Stimulated activated CD4-positive, alpha-beta T cell treated with anti-CD3 and anti-CD28 coated beads, Interleukin-15, amount 100 ng/mL, for 24 hours (primary cell): ENCODE data around the gene ATXN1.

Experiments
- DNase-seq: peaks from one replicate; pipeline ENCODE4 v3.0.0-alpha.2; 2020

ATXN1 gene

DNA sequence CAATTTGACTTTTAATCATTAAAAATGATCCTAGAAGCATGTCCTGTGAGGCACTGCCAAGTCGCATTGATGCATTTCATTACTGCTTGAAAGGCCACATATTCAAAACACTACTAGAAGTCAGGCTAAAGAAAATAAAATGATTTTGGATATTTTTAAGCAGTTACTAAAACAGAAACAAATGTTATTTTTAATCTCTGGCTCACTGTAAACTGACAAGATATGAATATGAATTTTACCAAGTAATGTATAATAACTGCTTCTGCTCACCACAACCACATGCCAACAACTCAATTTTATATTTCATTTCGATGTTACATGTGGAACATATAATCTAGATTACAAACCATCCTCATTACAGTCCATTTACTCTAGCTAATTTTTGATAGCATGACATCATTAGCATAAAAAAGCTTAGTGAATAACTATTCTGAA lies 90.6 kb downstream of the ATXN1 start:
- peak; percentile 25 for DNase-seq

DNA sequence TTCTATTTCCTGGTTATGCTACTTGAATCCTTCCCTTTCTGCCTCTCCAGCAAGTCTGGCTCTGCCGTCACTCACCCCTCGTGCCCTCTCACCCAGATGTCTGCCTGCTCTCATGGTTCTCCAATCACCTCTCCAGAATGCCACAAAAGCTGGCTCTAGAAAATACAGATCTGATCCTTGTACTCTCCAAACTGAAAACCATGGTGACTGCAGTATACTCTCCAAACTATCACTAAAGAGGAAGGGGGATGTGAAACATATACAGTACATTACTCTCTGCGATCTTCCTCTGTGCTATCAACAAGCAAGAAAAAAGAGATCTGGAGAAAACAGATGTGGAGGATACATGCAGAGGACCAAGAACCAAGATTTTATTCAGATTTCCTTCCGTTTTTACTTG lies 91.1 kb downstream of the ATXN1 start:
- no peak for DNase-seq

DNA sequence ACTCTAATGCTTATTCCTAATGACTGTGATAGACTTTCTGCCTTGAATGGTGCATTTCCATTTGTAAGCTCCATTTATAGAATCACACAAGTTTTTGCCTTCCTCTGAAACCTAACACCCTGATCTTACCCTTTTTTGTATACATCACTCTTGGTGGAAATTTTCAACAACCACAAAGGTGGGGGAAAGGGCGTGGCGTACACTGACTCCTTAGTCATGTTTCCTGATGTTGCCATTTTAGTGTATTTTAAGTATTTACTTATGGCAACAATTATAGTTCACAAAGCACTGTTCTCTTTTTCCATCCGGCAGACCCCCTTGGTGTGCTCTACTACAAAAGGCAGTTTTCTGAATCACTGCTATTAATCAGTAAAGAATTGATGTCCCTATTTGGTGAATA lies 92.0 kb downstream of the ATXN1 start:
- DNase-seq, result peak; percentile 80

DNA sequence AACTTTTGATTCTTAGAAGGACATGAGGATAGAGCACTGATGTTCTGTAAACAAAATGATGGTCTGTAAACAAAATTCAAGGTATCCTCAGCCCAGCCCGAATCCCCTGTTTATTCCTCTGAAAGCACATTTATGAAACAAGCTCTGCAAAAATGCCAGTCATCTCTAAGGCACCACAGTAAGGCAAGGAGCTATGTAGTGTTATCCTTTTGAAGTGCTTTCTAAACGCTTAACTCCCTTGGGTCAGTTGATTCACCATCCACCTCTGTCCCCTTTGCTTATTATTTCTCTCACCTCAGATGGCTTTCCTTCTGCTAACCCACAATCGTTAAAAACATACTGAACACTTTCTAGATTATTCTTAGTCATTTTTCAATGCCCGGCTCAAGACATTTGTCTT lies 93.8 kb downstream of the ATXN1 start:
- no peak for DNase-seq

DNA sequence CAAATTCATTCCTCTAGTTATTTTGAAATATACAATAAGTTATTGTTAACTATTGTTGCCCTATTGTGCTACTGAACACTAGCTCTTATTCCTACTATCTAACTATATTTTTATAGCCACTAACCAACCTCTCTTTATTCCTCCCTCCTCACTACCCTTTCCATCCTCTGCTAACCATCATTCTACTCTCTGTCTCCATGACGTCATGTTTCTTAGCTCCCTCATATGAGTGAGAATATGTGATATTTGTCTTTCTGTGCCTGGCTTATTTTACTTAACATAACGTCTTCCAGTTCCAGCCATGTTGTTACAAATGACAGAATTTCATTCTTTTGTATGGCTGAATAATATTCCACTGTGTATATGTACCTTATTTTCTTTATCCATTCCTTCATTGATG lies 95.3 kb downstream of the ATXN1 start:
- DNase-seq, result no peak

DNA sequence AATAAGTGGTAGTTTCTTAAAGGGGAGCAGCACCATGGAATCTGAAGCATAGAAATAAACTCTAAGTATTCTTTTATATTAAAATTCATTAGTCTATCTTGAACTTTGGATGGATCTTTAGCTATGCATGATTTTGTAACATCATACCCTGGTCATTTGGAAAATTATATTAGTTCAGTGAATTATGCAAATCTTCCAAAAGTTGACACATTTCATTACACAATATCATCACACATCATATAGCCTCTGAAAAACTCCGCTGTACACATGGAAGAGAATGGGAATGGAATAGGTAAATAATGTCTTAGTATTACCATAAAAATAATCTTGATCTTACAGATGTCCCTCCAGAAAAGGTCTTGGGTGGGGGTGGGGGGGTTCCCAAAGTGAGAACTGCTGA lies 96.1 kb downstream of the ATXN1 start:
- no peak for DNase-seq

DNA sequence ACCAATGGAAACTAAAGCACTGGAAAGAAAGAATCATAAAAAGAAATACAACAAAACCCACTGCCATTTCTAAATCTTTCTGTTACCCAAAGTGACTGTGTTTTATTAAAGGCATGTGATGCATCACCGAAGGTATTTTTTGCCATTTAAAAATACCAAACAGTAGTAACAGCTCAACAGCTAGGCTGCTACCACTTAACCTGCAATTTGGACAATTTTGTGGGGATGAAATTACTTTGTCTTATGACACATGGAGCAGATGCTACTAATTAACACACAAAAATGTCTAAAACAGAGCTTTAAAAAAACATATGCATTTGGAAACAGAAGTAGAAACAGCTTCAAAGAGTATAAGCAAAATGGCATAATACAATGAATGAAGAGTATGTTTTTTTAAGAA lies 97.4 kb downstream of the ATXN1 start:
- no peak for DNase-seq

DNA sequence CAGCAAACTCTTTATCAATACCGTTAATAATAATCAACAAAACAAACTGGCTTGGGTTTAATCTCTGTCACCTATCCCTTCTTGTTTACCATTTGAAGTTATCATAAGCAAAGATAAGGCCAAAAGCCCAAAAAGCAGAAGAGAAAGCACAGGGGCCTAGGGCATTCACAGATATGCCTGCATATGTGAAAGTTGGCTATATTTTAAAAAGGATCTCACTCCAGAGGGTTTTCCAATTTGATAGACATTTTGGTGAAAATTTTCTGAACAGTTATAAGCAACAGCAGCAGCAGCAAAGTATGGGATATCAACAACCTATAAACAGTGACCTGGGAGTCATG lies 101.1 kb downstream of the ATXN1 start:
- DNase-seq, result no peak

DNA sequence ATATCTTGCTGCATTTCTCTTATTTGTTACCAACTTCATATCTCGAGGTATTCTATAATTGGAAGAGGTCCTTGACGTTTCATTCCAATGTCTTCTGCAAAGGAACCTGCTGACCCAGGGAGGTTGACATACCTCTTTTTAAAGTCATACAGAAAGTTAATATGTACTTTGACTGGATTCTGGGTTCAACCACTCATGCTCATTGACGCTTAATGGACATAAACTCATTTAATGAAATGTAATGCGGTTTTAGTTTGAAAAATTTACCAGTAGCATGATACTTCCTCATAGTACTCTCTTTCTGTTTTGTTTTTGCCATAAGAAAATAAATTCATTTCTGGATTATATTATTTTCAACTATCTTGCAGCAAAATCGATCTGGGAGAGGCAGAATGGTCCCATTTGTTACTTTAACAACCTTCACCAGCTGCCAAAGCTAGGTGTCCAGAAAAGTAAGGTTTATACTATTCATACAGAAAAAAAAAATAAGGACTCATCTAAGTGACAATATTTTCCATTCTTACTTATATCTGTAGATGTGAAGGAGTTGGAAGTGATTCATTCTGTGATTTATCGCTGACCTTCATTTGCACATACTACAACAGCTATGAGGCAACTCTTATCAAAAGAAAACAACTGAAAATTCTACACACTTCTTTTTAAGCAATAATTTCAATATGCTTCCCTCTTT lies 101.6 kb downstream of the ATXN1 start:
- DNase-seq, result no peak

DNA sequence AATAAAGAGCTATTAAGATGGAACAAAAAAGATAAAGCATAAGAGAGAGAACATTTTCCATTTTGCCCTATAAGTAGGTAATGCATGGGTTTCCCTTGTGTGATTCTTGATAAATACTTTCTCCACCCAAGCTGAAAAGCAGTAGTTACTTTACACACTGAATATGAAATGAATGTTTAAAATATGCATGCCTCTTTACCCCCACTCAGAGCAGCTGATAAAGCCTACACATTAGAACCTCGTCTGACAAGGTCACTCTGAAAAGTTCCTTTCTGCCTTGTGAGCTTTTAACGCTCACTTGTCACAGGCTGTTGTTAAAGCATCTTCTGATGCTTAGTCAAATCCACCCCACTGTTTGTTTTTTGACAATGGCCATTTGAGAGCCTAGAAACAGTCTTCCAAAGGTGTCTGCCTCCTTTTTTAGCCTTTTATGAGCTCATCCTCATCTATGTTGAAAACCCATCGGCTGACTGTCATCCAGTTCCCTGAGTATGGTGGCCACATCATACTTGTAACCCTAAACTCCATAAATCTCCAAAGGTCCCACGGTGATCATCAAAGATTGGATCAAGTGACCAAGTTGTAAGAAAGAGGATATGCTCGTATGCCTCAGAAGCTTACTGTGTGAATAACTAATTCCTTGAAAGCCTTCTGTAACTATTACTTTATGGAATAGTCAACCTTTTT lies 102.8 kb downstream of the ATXN1 start:
- no peak for DNase-seq

DNA sequence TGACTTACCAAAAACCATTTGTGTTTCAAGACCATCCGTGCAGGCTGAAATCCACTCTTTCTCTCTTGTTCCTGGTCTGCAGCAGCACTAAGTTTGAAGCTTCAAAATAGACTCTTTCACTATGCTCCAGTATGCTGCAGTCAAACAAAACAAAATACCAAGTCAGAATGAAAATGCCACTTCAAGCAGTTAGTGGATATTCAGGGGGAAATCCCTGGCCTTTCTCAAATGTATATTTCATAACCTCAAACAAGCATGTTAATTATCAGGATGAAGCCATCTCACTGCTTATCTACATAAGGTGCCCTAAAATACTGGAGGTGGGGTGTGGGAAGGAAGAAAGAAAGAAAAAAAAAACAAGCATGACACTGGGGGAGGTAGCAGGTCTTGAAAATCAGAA lies 103.5 kb downstream of the ATXN1 start:
- peak; percentile 6 for DNase-seq

DNA sequence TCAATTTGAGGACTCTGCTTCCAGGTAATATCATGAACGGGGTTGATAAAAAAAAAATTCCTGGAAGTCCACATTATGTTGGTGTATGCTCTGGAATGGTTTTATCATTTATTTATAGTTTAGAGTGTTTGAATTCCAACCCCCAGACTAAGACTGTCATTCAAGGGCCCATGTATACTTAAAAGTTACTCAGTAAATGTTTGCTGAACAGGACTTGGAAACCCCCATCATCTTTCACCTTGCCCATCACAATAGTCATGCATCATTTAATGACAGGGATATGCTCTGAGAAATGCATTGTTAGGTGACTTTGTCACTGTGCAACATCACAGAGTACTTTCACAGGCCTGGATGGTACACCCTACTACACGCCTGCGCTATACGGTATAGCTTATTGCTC lies 104.8 kb downstream of the ATXN1 start:
- no peak for DNase-seq

DNA sequence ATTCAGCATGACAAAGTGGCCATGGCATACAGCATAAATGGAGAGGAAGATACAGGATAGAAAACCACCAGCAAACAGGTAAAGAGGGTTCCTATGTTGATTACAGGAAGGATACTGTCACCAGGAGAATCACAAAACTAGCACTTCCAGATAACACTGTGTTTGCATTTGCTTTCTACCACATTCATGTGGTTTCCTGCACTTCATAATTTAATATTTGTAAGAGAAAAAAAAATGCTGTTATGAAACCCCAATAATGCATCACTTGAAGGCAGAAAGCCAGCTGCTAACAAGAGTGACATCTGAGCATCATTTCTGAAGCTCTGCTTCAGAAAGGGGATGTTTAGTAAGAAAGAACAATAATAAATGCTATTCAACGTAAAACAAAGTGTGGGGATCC lies 106.6 kb downstream of the ATXN1 start:
- DNase-seq, result peak; percentile 8

DNA sequence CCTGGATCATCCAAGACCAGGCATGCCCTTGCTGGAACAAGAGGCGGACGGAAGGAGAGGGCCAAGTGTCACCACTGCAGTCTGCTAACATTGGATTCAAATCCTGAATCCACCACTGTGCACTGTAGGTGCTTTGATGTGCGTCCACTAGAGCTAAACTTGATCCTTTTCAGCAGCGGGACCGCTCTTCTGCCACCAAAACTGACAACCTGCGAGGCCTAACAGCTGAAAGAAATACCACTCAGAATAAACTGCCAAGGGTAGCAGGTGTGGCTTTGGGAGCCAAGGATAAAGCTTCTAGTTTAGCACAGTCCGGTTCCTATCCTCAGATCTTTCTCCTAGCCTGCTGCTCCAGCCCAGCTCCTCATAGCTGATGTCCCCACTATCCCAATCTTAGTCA lies 108.0 kb downstream of the ATXN1 start:
- no peak for DNase-seq

DNA sequence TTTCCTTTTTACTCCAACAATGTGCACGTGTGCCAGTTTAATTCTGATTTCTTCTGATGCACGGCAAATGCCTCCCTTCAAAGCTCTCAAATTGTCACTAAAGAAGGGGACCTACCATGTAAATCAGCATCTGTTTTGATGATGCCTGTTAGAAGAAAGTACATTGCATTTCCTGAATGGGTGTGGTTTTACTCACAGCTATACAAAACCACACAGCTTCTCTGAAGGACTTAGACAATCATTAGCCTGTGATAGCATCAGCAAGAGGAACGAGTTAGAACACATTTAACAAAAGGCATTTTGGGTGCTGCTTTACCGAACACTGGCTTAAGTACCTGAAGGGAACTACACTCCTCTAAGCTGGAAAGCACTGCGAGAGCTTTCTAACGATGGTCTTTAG lies 109.4 kb downstream of the ATXN1 start:
- DNase-seq, result no peak

DNA sequence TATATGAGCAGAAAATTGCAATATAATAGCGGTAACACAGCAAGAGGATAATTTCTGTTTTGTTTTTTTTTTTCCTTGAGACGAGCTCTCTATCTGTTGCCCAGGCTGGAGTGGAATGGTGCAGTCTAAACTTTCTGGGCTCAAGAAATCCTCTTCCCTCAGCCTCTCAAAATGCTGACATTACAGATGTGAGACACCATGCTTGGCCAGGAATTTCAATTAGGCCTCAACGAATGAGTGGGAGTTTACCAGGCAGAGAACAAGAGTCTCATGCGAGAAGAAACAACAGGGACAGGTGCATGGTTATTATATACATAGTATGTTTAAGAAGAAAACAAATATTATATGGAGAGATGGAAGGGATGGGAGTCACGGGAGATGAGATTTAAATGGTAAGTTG lies 111.4 kb downstream of the ATXN1 start:
- no peak for DNase-seq

DNA sequence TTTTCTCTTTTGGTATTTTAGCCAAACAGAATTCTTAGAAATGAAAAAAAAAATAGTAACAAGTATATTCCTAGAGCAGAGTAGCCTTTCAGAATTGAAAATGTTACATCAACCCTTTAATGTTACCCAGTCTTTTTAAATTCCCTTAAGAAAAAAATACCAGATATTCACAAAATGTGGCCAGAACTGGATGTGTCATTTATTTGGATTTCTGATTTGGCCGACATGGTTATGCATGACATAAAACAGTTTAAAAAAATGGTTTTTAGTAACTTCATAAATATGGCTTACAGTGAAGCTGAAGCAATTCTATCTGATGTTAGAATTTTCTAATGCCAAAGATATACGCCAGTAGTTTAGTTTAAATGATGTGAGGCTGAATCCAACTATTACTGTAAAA lies 112.0 kb downstream of the ATXN1 start:
- DNase-seq, result no peak

DNA sequence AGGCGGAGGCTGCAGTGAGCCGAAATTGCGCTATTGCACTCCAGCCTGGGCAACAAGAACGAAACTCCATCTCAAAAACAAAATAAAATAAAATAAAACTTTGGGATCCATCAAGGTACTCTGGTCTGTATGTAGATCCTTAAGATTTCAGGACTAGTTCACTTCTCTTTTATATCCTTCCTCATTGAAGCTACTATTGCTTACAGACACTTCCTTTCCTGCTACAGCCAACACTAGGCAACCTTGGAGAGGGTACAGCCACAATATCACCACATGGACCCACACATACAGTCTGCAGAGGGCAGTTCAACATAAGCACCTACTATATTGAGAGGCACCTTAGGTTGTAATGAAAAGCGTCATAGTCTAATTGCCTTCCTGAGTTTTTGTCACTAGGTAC lies 113.3 kb downstream of the ATXN1 start:
- DNase-seq, result no peak

DNA sequence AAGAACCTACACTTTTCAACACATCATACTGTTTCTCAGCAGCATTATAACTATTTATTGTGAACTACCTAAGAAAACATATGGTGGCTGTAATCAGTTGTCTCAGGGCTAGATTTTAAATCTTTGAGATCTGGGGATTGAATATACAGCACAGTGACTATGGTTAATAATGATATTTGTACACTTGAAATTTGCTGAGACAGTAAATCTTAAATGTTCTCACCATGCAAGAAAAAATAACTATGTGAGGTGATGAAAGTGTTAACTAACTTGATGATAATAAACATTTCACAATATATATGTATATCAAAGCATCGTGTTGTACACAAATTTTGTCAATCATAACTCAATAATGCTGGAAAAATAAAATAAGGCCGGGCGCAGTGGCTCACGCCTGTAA lies 113.8 kb downstream of the ATXN1 start:
- no peak for DNase-seq

DNA sequence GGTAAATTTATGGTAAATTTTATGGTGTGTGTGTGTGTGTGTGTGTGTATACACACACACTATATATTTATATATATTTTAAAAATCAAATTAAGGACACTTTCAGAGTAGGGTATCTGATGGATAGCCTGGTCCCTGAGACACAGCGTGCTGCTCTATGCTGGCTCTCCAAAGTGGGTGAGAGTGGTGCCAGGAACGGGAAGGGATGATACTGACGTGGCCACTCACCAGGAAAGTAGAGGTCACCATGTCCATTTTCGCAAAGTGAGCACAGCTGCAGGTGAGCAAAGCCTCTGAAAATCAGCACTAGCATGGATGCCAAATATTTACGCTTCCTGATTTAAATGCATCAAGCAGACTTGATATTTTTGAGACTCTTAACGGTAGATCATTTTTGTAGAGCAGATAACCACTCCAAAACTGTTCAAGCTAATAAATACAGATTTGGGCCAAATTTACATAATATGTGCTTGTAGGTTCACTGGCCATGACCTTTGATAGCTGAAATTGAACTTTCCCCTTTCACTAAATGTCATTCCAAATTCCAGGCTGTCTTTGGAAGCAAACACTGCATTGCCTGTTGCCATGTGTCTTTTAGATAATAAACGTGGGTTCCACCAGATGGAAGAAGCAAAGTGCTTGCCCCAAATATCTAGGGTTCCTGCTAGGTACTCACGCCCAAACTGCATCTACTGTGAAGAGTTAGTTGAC lies 116.6 kb downstream of the ATXN1 start:
- no peak for DNase-seq

DNA sequence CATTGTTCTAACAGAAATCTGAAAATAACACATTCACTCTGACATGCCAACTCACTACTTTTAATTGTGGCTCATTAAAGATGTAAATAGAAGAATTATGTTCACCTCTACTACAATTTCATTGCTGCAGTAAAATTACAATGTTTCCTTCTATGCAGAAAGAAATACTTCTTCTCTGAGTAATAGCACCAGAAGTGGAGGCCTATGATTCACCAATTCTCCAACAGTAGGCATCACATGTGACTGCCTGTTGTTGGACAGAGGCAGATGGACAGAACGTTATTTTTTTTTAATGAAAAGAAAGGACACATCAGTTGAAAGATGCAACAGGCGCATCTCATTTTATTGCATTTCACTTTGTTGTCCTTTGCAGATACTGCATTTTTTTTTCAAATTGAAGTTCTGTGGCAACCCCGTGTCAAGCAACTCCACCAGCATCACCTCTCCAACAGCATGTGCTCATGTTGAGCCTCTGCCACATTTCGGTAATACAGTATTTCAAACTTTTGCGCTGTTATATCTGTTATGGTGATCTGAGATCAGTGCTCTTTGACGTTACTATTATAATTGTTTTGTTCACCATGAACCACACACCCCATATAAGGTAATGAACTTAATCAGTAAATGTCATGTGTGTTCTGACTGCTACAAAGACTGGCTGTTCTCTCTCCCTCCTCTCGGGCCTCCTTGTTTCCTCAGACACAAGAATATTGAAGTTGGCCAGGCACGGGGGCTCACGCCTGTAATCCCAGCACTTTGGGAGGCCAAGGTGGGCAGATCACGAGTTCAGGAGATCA lies 121.4 kb downstream of the ATXN1 start:
- no peak for DNase-seq

DNA sequence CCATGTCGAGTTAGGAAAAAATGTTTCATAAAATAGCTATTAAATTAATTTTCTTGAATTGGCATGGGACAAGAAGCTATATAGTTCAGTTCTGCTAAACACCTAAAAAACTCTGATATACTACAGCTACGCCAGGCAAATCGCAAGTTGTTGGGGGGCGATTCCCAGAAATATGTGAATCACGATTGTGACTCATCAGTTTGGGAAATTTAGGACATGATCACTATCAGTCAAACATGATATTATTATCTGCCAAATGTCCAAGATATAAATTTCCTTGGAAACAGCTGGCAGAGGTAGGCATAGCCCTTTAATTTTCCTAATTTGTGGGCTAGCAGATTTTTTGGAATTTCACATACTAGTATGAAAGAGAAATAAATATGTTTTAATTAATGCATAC lies 123.6 kb downstream of the ATXN1 start:
- DNase-seq, result no peak

DNA sequence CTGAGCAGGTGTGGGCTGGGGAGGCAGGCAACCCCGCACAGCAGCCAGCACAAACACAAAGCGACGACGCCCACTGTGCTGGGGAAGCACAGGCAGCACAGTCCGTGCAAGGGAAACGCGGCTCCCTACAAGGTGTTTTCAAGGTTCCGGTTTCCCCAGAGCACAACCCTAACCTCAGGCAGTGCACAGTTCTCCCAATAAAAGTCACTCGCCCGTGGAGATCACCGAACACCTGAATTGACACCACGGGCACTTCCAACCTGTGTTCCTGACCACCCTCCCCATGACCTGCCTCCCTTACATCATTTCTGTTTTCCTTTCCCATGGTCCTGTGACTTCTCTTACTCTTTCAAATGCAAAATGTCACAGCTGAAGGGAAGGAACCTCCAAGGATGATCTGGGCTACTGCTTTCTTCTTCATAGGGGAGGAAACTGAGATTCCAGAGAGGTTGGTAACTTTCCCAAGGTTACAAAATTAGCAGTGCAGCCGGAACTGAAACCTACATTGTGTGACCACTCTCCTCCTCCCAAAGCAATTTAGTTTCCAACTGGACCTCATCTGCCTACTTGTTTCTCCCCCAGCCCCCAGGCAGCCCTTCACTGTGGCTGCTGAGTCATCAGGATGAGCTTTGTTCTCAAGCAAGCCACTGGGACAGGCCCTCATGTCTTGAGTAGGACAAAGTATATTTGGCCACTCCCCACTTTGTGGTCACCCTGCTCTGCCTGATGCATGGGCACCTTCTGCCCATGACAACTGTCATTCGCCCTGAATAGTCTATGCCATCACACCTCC lies 125.3 kb downstream of the ATXN1 start:
- peak; percentile 19 for DNase-seq
